Caco-2 (cell line): ENCODE results near the gene COL5A2. TPM values are rescaled to one million over a fixed set of nuclear protein-coding genes. Genes with fewer than 3 reads are reported as not detected.

Source experiments
- BruUV-seq: library from RNA; stranded (reverse); fragments of 400-500 nt; replicated peaks from 2 replicates; lab custom pipeline; 2021; lab: Mats Ljungman, UMichigan
- CTCF ChIA-PET: fragments of 300-600 bp; sonication (Branson Sonifier 250); formaldehyde crosslinking; loops from one replicate; lab custom pipeline; 2022; ENCODE audit warnings: antibody characterized with exemption; lab: Charles Lee
- POLR2A ChIA-PET: fragments of 300-600 bp; sonication (Branson Sonifier 250); formaldehyde crosslinking; loops from one replicate; lab custom pipeline; 2022; ENCODE audit warnings: antibody characterized with exemption; lab: Charles Lee
- DNase-seq, 2 experiments: peaks; one replicate each; pipeline versions ENCODE4 v3.0.0 to v3.0.0-alpha.2; 2020 to 2022
- H3K27me3 ChIP-seq: replicated peaks from 2 replicates; pipeline ENCODE4 v1.6.0; 2011; ENCODE audit warnings: low read length; ENCODE audit not compliant: control insufficient read depth, insufficient read depth
- H3K36me3 ChIP-seq: 2 replicates; pipeline ENCODE4 v1.5.1; 2011; ENCODE audit warnings: low read length; ENCODE audit not compliant: control insufficient read depth, insufficient read depth
- H3K4me1 ChIP-seq: fragments of 250-450 bp; sonication (Bioruptor Pico); 2 replicates; pipeline ENCODE4 v1.5.1; 2020; ENCODE audit warnings: mild to moderate bottlenecking
- H3K4me3 ChIP-seq: 2 replicates; pipeline ENCODE4 v1.5.1; 2011; ENCODE audit warnings: low read depth, mild to moderate bottlenecking, control low read depth, low read length
- H3K9me3 ChIP-seq: fragments of 250-450 bp; sonication (Bioruptor Pico); 2 replicates; pipeline ENCODE4 v1.5.1; 2020; ENCODE audit warnings: mild to moderate bottlenecking, moderate library complexity
- H3K27ac Mint-ChIP-seq: one replicate; pipeline ENCODE4 v1.8.0; 2022; ENCODE audit warnings: mixed read lengths; ENCODE audit not compliant: unreplicated experiment
- H3K27me3 Mint-ChIP-seq: one replicate; pipeline ENCODE4 v1.8.0; 2022; ENCODE audit warnings: mixed read lengths; ENCODE audit not compliant: insufficient read depth, unreplicated experiment
- H3K36me3 Mint-ChIP-seq: one replicate; pipeline ENCODE4 v1.8.0; 2022; ENCODE audit warnings: mild to moderate bottlenecking, mixed read lengths; ENCODE audit not compliant: insufficient read depth, unreplicated experiment
- H3K4me1 Mint-ChIP-seq: one replicate; pipeline ENCODE4 v1.8.0; 2022; ENCODE audit warnings: low read depth, mixed read lengths; ENCODE audit not compliant: unreplicated experiment
- H3K4me3 Mint-ChIP-seq: one replicate; pipeline ENCODE4 v1.8.0; 2022; ENCODE audit warnings: mild to moderate bottlenecking, moderate library complexity, mixed read lengths; ENCODE audit not compliant: unreplicated experiment
- H3K9me3 Mint-ChIP-seq: one replicate; pipeline ENCODE4 v1.8.0; 2022; ENCODE audit warnings: mixed read lengths; ENCODE audit not compliant: unreplicated experiment
- CTCF ChIP-seq, 2 experiments: fragments of 200-600 bp in 1 of 2; IDR thresholded peaks; 1 replicate in 1 of 2; 2 replicates in 1 of 2; pipeline versions ENCODE4 v1.5.1 to v1.8.0; 2011 to 2022; ENCODE audit warnings: antibody characterized with exemption in 1 of 2, control low read depth in 1 of 2, inconsistent platforms in 1 of 2, low read depth in 1 of 2, low read length in 1 of 2, mild to moderate bottlenecking in 1 of 2, moderate library complexity in 1 of 2; ENCODE audit not compliant: insufficient read depth in 1 of 2, severe bottlenecking in 1 of 2, unreplicated experiment in 1 of 2
- intact Hi-C: fragments of 100-400 bp; cut with micrococcal nuclease; formaldehyde crosslinking; loops from one replicate; pipeline ENCODE4 v1.10.0; 2022; ENCODE audit not compliant: unreplicated experiment
- total RNA-seq: library from RNA; stranded (reverse); gene quantifications from 2 replicates; pipeline ENCODE4 v1.2.3, GENCODE V29; 2022

Gene COL5A2
- total RNA-seq, 1 experiment from 2014 or later, result 244 TPM

GRCh38 chr2:189049709-189050164 is 129.8 kb downstream of the COL5A2 start:
- Histone ChIP-seq H3K27me3 (no peaks in the 10 kb centered on the region), H3K4me1 (peaks cover 39% of the 10 kb centered on the region), H3K36me3 (no peaks in the 10 kb centered on the region; the same call in none of the 2 replicates), H3K4me3 (no peak overlapping the region), H3K9me3 (no peaks in the 10 kb centered on the region)
- DNase-seq, result peak in 1 of 2 experiments; percentile 16
- H3K9me3 Mint-ChIP-seq, result peaks cover 10% of the 10 kb centered on the region
- H3K27me3 Mint-ChIP-seq, result no peaks in the 10 kb centered on the region
- peak overlapping the region; percentile 39 for H3K4me3 Mint-ChIP-seq
- ChIA-PET CTCF (no interaction called here), POLR2A (no interaction called here)
- no peak for TF ChIP-seq CTCF (IDR thresholded peaks at IDR 0.05; ENCODE audit: insufficient read depth in 1 of 2, low read depth in 1 of 2, low read length in 1 of 2, severe bottlenecking in 1 of 2, unreplicated experiment in 1 of 2)
- intact Hi-C loops, result loop anchor here (1.0 kb wide), 1 partner anchor 330 kb away; no protein-coding TSS in a partner anchor
- peaks cover 67% of the 10 kb centered on the region for H3K36me3 Mint-ChIP-seq
- H3K4me1 Mint-ChIP-seq, result peaks cover 17% of the 10 kb centered on the region
- BruUV-seq, result no TSS peak
- H3K27ac Mint-ChIP-seq, result peak overlapping the region; percentile 76

GRCh38 chr2:189048189-189048588 is 131.4 kb downstream of the COL5A2 start:
- Mint-ChIP-seq H3K4me3 (no peak overlapping the region), H3K27ac (no peak overlapping the region), H3K36me3 (peaks cover 63% of the 10 kb centered on the region), H3K9me3 (peaks cover 10% of the 10 kb centered on the region), H3K4me1 (peaks cover 17% of the 10 kb centered on the region), H3K27me3 (no peaks in the 10 kb centered on the region)
- Histone ChIP-seq H3K27me3 (no peaks in the 10 kb centered on the region), H3K36me3 (no peaks in the 10 kb centered on the region; the same call in none of the 2 replicates), H3K9me3 (no peaks in the 10 kb centered on the region), H3K4me1 (peaks cover 39% of the 10 kb centered on the region), H3K4me3 (no peak overlapping the region)
- BruUV-seq, result no TSS peak
- CTCF ChIA-PET, result no interaction called here
- intact Hi-C loops, result no loop called here
- DNase-seq, result no peak
- no peak for TF ChIP-seq CTCF (IDR thresholded peaks at IDR 0.05; ENCODE audit: insufficient read depth in 1 of 2, low read depth in 1 of 2, low read length in 1 of 2, severe bottlenecking in 1 of 2, unreplicated experiment in 1 of 2)
- POLR2A ChIA-PET, result no interaction called here

- Histone ChIP-seq H3K4me3 (no peak overlapping the region), H3K4me1 (peaks cover 39% of the 10 kb centered on the region), H3K9me3 (no peaks in the 10 kb centered on the region), H3K36me3 (no peaks in the 10 kb centered on the region; the same call in none of the 2 replicates), H3K27me3 (no peaks in the 10 kb centered on the region)
- no peak for TF ChIP-seq CTCF (IDR thresholded peaks at IDR 0.05; ENCODE audit: insufficient read depth in 1 of 2, low read depth in 1 of 2, low read length in 1 of 2, severe bottlenecking in 1 of 2, unreplicated experiment in 1 of 2)
- Mint-ChIP-seq H3K4me3 (no peak overlapping the region), H3K36me3 (peaks cover 64% of the 10 kb centered on the region), H3K4me1 (peaks cover 17% of the 10 kb centered on the region), H3K27me3 (no peaks in the 10 kb centered on the region), H3K9me3 (peaks cover 10% of the 10 kb centered on the region), H3K27ac (no peak overlapping the region)
- POLR2A ChIA-PET, result no interaction called here
- no peak for DNase-seq
- CTCF ChIA-PET, result no interaction called here
- intact Hi-C loops, result no loop called here
- no TSS peak for BruUV-seq
Measured at GRCh38 chr2:189047171-189047888, 132.2 kb downstream of the COL5A2 start.
